Measurements from ENCODE around the gene CASD1.

Gene CASD1

GRCh38 chr7:94567396-94567795 is 57.8 kb downstream of the CASD1 start:
- TF ChIP-seq SNAI2 (CRISPR knock-in tag; IDR thresholded peaks at IDR 0.05) (no peak), ZFP3 (CRISPR knock-in tag; IDR thresholded peaks at IDR 0.05) (no peak), CREB5 (CRISPR knock-in tag; IDR thresholded peaks at IDR 0.05; ENCODE audit: low read depth) (no peak)
- ATAC-seq = no peak

- TF ChIP-seq POU6F1 (CRISPR knock-in tag; IDR thresholded peaks at IDR 0.05; ENCODE audit: borderline replicate concordance, low read depth) (no peak), ISL1 (CRISPR knock-in tag; IDR thresholded peaks at IDR 0.05) (no peak), ZC3H10 (CRISPR knock-in tag; IDR thresholded peaks at IDR 0.05) (no peak), TSHZ2 (CRISPR knock-in tag; IDR thresholded peaks at IDR 0.05) (no peak), SNAI2 (CRISPR knock-in tag; IDR thresholded peaks at IDR 0.05) (no peak), OSR1 (CRISPR knock-in tag; IDR thresholded peaks at IDR 0.05) (no peak), RARB (CRISPR knock-in tag; IDR thresholded peaks at IDR 0.05) (no peak), PPARA (CRISPR knock-in tag; IDR thresholded peaks at IDR 0.05; ENCODE audit: borderline replicate concordance) (no peak), PATZ1 (CRISPR knock-in tag; IDR thresholded peaks at IDR 0.05; ENCODE audit: borderline replicate concordance) (no peak), ZNF8 (CRISPR knock-in tag; IDR thresholded peaks at IDR 0.05) (no peak), ZFP30 (CRISPR knock-in tag; IDR thresholded peaks at IDR 0.05) (no peak), CSRNP3 (CRISPR knock-in tag; IDR thresholded peaks at IDR 0.05) (no peak), CSDC2 (CRISPR knock-in tag; IDR thresholded peaks at IDR 0.05) (no peak), TOX (CRISPR knock-in tag; IDR thresholded peaks at IDR 0.05; ENCODE audit: borderline replicate concordance) (no peak), ZFP3 (CRISPR knock-in tag; IDR thresholded peaks at IDR 0.05) (no peak), CREB5 (CRISPR knock-in tag; IDR thresholded peaks at IDR 0.05; ENCODE audit: low read depth) (no peak), ZNF565 (CRISPR knock-in tag; conservative IDR thresholded peaks at IDR 0.05; ENCODE audit: low read depth) (no peak), ZNF70 (CRISPR knock-in tag; IDR thresholded peaks at IDR 0.05) (no peak)
- no peak for ATAC-seq
Observed at GRCh38 chr7:94571816-94572215, 62.2 kb downstream of the CASD1 start.

- ATAC-seq = no peak
- no peak for TF ChIP-seq OSR1 (CRISPR knock-in tag; IDR thresholded peaks at IDR 0.05)
- TF ChIP-seq TSHZ2 (CRISPR knock-in tag; IDR thresholded peaks at IDR 0.05) = no peak
- no peak for TF ChIP-seq SNAI2 (CRISPR knock-in tag; IDR thresholded peaks at IDR 0.05)
Observed at GRCh38 chr7:94575646-94576045, 66.0 kb downstream of the CASD1 start.
